ENCODE data around the gene LDB2.

DNA sequence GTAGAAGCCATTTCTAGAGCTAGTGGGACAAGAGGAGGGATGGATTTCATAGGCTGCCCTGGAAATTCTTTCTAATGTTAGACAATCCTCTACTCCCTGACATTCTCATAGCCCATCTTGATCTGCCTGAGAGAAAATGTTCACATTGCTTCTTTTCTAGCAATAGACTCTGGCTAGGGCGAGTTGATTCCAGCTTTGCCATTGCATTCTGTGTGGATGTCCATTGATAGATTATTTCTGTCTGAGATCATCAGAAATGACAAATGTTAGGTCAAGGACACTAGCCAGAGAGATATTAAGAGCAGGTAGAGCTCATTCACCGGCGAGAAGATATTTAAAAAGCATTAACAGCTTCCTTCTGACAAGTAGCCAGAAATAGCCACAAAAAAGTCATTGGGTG, 184.7 kb downstream of the LDB2 start:
- no peak for TF ChIP-seq POLR2A (IDR thresholded peaks at IDR 0.05)
- TF ChIP-seq, protein P1, sequence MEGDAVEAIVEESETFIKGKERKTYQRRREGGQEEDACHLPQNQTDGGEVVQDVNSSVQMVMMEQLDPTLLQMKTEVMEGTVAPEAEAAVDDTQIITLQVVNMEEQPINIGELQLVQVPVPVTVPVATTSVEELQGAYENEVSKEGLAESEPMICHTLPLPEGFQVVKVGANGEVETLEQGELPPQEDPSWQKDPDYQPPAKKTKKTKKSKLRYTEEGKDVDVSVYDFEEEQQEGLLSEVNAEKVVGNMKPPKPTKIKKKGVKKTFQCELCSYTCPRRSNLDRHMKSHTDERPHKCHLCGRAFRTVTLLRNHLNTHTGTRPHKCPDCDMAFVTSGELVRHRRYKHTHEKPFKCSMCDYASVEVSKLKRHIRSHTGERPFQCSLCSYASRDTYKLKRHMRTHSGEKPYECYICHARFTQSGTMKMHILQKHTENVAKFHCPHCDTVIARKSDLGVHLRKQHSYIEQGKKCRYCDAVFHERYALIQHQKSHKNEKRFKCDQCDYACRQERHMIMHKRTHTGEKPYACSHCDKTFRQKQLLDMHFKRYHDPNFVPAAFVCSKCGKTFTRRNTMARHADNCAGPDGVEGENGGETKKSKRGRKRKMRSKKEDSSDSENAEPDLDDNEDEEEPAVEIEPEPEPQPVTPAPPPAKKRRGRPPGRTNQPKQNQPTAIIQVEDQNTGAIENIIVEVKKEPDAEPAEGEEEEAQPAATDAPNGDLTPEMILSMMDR (IDR thresholded peaks at IDR 0.05), result no peak
